ENCODE results near the gene CAMK1D.

The CAMK1D gene

DNA sequence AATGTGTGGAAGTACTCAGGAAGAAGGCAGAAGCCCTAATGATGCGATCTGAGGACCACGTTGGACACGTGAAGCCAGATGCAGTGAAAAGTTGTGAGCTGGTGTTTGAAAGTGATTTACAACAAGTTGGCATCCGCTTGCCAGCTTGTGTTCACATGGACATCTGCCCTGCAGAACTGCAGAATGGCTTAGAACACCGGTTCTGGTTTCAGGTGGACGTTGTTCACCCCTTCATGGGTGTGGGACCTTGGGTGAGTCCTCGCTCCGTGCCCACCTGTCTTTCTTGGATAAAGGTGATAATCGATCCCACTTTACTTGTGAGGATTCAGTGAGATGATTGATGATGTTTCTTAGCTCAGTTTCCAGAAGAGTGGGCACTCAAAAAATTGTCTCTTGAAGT lies 53.8 kb downstream of the CAMK1D start:
- DNase-seq (ENCODE audit: low read depth): no peak

DNA sequence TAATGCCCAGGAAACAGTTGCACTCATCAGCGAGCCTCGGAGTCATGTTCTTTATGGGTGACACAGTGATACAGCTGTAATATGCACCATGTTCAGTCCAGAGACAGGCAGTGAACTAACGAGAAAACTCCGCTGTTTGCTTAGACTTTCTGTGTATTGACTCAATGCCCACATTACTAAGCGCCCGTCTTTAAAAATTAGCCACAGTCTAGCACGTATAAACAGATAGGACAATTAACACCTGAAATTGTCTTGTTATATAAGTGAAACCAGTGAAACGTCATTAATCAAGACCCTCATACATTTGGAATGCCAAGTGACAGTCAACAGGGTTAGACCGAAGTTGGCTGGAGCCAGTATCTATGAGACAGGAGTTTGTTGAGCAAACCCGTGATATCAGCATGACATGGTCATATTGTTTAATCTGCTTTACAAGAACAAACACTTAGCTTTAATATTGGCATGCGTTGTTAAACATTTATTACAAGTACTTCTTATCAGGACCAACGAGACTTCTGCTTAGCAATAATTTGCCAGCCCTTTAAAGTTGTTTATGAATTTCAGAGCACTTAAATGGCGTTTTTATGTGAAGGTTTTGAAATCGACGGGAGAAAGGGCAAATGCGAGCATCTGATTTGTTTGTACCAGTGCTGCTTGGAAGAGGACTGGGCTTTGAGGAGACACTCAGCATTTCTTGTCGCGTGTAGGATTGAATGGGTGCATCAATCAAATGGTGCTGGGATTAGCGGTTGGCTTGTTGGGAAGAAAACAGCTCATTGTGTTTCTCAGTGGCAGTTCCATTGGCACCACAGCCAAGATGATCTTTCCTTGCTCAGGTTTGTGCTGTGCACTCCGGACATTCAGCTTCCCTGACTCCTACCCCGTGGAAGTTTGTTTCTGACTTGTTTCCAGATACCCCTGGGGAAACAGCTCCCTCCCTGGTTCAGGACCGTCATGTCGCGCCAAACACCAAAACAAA lies 56.3 kb downstream of the CAMK1D start:
- no peak for DNase-seq (ENCODE audit: low read depth)

DNA sequence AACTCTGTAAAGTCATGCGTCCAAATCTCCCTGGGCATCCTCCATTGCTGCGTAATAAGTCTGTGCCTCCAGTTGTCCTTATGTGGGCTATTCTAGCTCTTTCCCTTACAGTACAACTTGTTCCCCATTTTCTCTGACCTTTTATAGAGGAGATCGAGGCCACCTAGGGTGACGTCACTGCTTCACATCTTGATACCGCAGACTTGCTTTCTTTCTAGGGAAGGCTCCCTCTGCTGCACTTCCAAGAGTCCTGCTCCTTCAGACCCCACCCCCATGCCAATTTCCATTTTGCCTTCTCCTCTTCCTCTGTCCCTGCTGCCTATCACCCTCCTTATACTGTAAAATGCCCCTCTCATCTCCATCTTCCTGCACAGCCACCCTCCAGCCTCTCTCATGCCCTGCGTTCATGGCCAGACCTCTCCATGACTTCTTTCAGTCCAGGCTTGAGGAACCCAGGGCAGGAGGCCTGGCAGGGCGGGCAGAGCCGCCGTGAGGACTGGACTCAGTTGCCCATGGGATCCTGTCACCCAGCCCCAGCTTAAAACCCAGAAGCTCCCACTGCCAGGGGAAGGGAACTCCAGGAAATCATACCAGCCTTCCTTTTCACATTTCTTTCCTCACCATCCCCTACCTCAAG lies 57.5 kb downstream of the CAMK1D start:
- no peak for DNase-seq (ENCODE audit: low read depth)

DNA sequence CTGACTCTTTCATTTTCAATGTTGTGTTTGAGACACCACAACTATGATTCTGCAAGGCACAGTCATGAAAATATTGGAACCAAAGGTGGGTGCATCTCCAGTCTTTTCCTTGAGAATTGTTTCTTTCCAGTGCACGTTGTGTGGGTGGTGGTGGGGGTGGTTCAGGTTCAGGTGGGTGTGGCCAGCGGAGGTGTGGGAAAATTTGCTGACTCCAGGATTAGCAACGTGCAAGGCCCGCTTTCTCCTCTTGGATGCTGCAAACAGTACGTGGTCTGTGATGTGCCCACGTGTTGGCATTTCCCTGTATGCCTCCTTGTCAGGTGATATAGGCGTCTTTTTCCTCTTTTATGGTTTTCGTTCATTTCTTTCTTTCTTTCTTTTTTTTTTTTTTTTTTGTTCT lies 59.1 kb downstream of the CAMK1D start:
- DNase-seq (ENCODE audit: low read depth): no peak

DNA sequence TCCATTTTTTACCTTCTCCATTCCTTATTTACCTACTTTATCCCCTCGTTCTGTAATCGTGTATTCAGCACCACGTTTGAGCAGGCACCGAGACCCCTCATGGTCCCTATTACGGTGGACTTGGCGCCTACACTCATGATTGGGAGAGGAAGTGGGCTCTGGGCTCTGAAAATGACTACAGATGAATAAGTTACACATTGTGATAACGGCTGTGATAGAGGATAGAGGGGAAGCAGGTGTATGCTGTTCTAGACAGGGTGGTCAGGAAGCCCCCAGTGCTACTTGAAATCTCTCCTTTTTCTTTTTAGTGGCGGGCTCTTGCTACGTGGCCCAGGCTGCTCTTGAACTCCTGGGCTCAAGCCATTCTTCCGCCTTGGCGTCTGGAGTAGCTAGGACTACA lies 59.8 kb downstream of the CAMK1D start:
- no peak for DNase-seq (ENCODE audit: low read depth)

GRCh38 chr10:12409613-12410012 lies 60.3 kb downstream of the CAMK1D start:
- DNase-seq (ENCODE audit: low read depth): no peak

DNA sequence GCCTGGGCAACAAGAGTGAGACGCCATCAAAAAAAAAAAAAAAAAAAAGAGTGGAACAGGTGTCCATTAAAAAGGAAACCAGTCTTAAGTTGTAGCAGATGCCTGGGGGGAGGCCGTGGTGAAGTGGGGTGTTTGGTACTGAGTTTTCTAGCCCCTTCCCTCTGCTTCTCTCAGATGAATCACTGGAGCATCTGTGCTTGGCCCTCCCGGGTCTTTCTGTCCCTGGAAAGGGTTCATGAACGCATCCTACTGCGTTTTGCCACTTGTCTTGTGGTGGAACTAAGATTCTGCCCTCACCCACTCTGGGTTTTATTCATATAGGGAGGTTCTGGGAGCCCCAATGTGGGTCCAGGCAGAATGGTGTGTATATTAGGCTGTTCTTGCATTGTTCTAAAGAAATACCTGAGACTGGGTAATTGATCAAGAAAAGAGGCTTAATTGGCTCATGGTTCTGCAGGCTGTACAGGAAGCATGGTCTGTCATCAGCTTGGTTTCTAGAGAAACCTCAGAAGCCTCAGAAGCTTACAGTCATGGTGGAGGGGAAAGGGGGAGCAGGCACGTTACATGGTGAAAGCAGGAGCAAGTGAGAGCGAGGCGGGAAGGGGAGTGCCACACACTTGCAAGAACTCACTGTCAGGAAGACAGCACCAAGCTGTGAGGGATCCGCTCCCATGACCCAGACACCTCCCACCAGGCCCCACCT lies 63.5 kb downstream of the CAMK1D start:
- DNase-seq (ENCODE audit: low read depth): no peak

DNA sequence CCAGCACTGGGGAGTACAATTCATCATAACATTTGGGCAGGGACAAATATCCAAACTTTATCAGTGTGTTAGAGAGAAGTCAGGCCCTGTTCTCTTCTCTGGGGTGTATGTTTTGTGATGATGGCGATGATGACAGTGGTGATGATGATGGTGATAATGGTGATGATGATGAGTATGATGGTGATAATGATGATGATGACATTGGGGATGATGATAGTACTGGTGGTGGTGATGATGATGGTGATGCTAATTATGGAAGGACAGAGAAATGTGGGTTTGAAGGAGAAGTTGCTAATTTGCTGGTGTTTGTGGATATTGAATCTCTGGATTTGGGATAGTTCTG lies 64.0 kb downstream of the CAMK1D start:
- DNase-seq (ENCODE audit: low read depth): no peak

GRCh38 chr10:12414278-12414989 lies 65.1 kb downstream of the CAMK1D start:
- DNase-seq (ENCODE audit: low read depth): no peak

DNA sequence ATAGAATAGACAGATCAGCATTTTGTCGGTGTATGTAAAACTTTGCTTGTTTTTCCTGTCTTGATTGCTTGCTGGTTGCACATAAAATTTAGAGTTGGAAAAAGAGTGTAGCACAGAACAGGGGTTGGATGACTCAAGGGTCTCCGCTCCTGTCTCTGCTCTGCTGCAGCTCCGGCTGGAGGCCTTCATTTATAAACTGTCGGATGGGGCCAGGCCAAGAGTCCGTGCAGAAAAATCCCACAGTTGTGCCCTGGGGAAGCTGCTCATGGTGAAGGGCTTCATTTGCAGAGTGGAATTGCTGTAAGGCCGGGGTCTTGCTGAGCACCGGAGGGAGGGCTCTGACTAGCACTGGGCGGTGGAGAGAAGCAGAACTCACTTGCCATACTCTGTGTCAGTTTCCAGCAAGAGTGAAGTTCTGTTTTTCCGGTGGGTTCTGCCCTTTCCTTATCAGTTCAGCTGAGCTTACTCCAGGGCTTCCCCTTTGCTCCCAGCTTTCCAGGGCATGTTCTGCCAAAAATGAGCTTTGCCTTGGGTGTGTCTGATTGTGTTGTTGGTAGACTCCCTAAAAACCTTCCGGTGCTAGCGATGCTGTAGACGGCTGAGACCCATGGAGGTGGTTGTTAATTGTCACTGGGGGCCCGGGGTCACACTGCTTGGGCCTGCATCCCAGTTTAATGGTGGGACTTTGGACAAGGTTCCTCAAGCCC lies 67.2 kb downstream of the CAMK1D start:
- DNase-seq (ENCODE audit: low read depth): no peak

DNA sequence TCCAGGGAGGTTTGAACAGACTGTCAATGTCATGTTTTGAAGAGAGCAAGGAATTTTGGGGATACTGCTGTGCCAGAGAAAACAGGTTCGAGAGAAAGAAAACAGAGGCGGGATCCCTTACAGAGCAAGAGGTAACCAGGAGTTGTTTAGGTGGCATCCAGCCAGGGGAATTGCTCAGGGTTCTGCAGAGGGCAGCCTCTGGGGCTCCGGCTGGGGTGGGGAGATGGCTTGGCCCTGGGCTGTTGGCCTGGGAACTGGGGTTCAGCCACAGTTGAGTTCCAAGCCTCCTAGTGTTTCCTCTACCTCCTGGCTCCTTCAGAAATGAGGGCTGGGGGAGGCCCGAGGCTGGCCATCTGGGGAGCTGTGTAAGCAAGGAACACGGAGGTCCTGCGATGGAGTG lies 68.0 kb downstream of the CAMK1D start:
- no peak for DNase-seq (ENCODE audit: low read depth)

GRCh38 chr10:12418000-12418399 lies 68.7 kb downstream of the CAMK1D start:
- DNase-seq (ENCODE audit: low read depth): no peak

- no peak for DNase-seq (ENCODE audit: low read depth)
Measured at GRCh38 chr10:12418725-12419261, 69.4 kb downstream of the CAMK1D start.

DNA sequence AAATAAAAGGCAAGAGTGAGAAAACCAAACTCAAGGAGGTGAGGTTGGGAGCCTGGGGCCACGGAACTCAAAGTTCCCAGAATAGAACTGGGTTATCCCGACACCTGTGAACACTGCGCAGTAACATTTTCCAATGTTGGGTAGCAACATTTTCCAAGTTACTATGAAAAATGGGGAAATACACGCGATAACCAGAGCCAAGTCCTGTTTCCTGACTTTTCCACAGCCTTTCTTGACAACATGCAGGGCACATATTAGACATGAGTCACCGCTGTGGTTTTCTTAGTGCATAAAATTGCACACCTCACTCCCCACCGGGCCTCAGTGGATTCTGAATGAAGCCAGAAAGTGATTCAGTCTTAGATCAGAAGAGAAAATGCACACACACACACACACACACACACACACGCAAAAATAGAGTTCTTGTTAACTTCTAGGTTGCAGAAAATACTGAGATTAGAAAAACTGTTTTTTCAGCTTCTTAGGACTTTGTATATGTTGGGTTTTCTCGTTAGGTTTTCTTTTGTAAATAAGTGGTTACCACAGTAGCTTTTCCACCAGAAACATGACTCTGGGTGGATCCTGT lies 70.0 kb downstream of the CAMK1D start:
- DNase-seq (ENCODE audit: low read depth): peak; percentile 19

- no peak for DNase-seq (ENCODE audit: low read depth)
Measured at GRCh38 chr10:12420530-12421120, 71.3 kb downstream of the CAMK1D start.

- no peak for DNase-seq (ENCODE audit: low read depth)
Measured at GRCh38 chr10:12422189-12422588, 72.8 kb downstream of the CAMK1D start.

DNA sequence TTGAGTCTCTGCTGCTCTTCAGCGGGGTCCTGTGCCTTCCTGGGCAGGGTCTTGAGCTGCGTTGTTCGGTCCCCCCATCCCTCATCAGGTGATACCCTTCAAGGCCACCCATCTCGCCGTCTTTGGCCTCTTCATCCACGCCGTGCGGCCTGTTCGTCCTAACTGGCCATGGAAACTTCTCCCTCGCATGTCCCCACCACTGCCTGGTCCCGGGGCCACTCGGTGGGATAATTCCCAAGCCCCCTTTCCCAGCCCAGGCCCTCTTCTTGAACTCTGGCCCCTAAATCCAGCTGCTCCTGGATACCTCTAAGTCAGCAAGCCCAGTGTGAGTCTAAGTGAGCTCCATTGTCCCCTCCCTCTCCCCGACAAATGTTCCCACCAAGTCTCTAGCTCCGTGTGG lies 74.5 kb downstream of the CAMK1D start:
- no peak for DNase-seq (ENCODE audit: low read depth)

- DNase-seq (ENCODE audit: low read depth): no peak
Measured at GRCh38 chr10:12427276-12427675, 77.9 kb downstream of the CAMK1D start.

DNA sequence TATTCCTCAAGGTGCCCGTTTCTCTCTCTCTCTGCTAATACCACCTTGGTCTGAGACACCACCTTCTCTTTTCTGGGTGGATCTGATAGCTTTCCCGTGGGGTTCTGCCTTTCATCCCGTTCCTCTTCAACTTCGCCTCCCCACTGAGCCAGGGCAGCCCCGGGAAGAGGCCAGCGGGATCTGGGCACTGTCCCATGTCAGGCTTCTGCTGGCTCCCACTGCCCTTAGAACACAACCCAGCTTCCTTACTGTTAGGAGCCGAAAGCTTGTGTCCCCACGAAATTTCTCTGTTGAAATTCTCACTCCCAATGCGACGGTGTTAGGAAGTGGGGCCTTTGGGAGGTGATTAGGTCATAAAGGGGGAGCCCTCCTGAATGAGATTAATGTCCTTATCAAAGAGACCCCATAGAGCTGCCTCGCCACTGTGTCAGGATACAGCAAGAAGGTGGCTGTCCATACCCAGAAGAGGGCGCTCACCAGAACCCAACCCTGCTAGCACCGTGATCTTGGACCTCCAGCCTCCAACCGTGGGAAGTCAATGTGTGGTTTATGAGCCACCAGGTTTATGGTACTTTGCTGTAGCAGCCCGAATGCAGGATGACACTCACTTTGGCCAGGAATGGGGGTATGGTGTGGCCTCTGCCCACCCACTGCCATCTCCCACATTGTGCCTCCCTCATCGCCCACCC lies 79.2 kb downstream of the CAMK1D start:
- DNase-seq (ENCODE audit: low read depth): no peak

DNA sequence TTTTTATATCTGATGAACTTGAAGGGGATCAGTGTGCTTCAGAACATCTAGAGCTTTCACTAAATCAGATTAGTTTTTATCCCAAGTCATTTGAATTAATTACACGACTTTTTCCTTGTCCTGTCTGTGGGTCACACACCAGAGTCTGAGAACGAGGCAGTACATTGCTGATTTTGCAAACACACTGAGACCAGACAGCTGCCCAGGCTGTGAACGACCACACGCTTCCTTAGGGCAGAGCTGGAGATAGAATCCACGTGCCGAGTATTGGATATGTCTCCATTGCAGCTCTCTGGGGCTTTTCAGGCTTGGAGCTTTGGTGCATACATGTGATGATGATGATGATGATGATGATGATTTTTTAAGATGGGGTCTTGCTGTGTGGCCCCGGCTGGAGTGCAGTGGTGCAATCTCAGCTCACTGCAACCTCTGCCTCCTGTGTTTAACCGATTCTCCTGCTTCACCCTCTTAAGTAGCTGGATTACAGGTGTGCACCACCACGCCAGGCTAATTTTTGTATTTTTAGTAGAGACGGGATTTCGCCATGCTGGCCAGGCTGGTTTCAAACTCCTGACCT lies 81.1 kb downstream of the CAMK1D start:
- DNase-seq (ENCODE audit: low read depth): no peak

All from stimulated activated CD8-positive, alpha-beta memory T cell treated with anti-CD3 and anti-CD28 coated beads, Interleukin-15, amount 100 ng/mL, for 1 hour (primary cell).